Activated CD4-positive, alpha-beta T cell treated with anti-CD3 and anti-CD28 coated beads for 24 hours (primary cell): ENCODE data around the gene IL21.
"Not testable (repeated sequence)": the region's sequence is repeated elsewhere in the genome, so short reads cannot be mapped to it uniquely, and the experiment has no call there.

Source experiments
- DNase-seq, 2 donors: peaks; one replicate each; pipeline ENCODE4 v3.0.0-alpha.2; 2020; ENCODE audit warnings: low read depth in 2 of 2

Gene IL21

DNA sequence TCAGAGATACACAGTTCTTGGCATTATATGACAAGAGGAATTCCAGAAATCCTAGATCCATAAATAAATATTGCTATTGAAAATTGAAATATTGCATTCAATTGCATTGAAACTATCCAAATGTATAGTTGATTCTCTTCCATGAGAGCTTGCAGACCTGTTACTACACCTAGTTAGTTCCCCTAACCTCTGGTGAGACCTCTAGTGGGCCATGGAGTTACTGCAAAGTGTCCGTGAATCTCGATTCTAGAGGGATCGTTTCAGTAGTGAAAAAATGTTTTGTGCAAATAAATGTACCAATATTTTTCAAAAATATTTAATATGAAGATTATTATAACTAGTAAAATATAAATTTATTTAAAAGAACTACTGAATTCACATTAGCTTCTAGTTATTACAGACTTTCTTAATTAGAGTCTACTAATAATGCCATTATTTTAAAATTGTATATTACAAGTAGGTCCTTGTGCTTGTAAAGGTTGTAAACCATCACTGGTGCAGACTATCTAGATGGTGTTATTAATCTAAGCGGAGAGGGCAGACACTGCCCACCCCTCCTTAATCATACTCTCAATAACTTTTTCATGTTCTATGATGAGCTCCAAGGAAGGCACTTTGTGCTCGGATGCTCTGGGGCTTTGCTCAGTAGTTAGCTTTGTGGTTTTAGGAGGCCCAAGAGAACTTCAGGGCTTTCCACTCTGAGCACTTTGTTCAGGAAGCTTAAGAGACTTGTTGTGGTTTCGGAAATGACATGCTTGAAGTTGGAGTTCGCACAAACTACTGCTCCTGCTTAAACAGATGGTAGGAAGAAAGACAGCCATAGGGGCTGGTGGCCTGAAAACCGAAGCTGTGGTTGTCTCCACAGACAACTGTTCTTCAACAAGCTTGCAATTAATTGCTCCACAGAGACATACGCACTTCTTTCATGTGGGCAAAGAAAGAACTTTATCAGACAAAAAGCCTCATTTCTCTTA lies 42.8 kb downstream of the IL21 start:
- peak; percentile 57 to 62 for DNase-seq

GRCh38 chr4:122577189-122577553 lies 43.7 kb downstream of the IL21 start:
- no peak for DNase-seq

- DNase-seq = no peak
Measured at GRCh38 chr4:122576261-122577188, 44.3 kb downstream of the IL21 start.

DNA sequence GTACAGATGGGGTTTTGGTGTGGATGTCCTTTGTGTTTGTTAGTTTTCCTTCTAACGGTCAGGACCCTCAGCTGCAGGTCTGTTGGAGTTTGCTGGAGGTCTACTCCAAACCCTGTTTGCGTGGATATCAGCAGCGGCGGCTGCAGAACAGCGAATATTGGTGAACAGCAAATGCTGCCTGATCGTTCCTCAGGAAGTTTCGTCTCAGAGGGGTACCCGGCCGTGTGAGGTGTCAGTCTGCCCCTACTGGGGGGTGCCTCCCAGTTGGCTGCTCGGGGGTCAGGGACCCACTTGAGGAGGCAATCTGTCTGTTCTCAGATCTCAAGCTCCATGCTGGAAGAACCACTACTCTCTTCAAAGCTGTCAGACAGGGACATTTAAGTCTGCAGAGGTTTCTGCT lies 46.5 kb downstream of the IL21 start:
- DNase-seq = not testable (repeated sequence)

GRCh38 chr4:122562449-122562848 lies 58.4 kb downstream of the IL21 start:
- no peak for DNase-seq
